Liver (tissue), 9 donors: Measurements from ENCODE around the gene SNX13. TPM values are rescaled to one million over a fixed set of nuclear protein-coding genes. Genes with fewer than 3 reads are reported as not detected.

ENCODE experiments used
- DNase-seq: peaks from one replicate; pipeline ENCODE4 v3.0.0-alpha.2; 2017; ENCODE audit warnings: low spot score
- H3K27ac ChIP-seq, 2 donors: one replicate each; pipeline ENCODE4 v1.7.0; 2013; ENCODE audit warnings: inconsistent platforms in 2 of 2, low read length in 2 of 2, control low read depth in 1 of 2, low read depth in 1 of 2, mild to moderate bottlenecking in 1 of 2
- H3K27me3 ChIP-seq, 4 donors: one replicate each; pipeline versions ENCODE4 v1.6.1 to v1.7.0; 2013; ENCODE audit warnings: low read length in 3 of 4, inconsistent platforms in 1 of 4, mild to moderate bottlenecking in 1 of 4, moderate library complexity in 1 of 4; ENCODE audit not compliant: control insufficient read depth in 4 of 4, insufficient read depth in 4 of 4
- H3K36me3 ChIP-seq, 4 donors: one replicate each; pipeline versions ENCODE4 v1.6.1 to v1.7.0; 2013; ENCODE audit warnings: low read length in 3 of 4, mild to moderate bottlenecking in 3 of 4, low read depth in 1 of 4, moderate library complexity in 1 of 4; ENCODE audit not compliant: control insufficient read depth in 4 of 4, insufficient read depth in 3 of 4
- H3K4me1 ChIP-seq, 4 donors: one replicate each; pipeline versions ENCODE4 v1.6.1 to v1.7.0; 2013; ENCODE audit warnings: low read length in 3 of 4, mild to moderate bottlenecking in 3 of 4, moderate library complexity in 1 of 4; ENCODE audit not compliant: control insufficient read depth in 4 of 4, insufficient read depth in 4 of 4
- H3K4me3 ChIP-seq, 3 donors: one replicate each; pipeline versions ENCODE4 v1.6.1 to v1.7.0; 2013; ENCODE audit warnings: low read length in 3 of 3, control low read depth in 1 of 3, low read depth in 1 of 3, mild to moderate bottlenecking in 1 of 3
- H3K9ac ChIP-seq, 2 donors: one replicate each; pipeline ENCODE4 v1.7.0; 2013; ENCODE audit warnings: low read length in 2 of 2, mild to moderate bottlenecking in 2 of 2, moderate library complexity in 2 of 2, control low read depth in 1 of 2, low read depth in 1 of 2
- H3K9me3 ChIP-seq, 4 donors: one replicate each; pipeline versions ENCODE4 v1.6.1 to v1.7.0; 2013; ENCODE audit warnings: low read length in 3 of 4; ENCODE audit not compliant: control insufficient read depth in 4 of 4
- EGR1 ChIP-seq, 2 donors: IDR thresholded peaks; 2 replicates each; pipeline ENCODE4 v1.6.1; 2016 to 2018; ENCODE audit warnings: antibody characterized with exemption in 2 of 2, low read depth in 2 of 2
- FOXA1 ChIP-seq: IDR thresholded peaks from 2 replicates; pipeline ENCODE4 v1.6.1; 2016; ENCODE audit warnings: antibody characterized with exemption
- FOXA2 ChIP-seq: IDR thresholded peaks from 2 replicates; pipeline ENCODE4 v1.6.1; 2016; ENCODE audit warnings: antibody characterized with exemption
- GABPA ChIP-seq, 2 donors: IDR thresholded peaks in 1 of 2; conservative IDR thresholded peaks in 1 of 2; 2 replicates each; pipeline ENCODE4 v1.6.1; 2016; ENCODE audit warnings: antibody characterized with exemption in 2 of 2, mild to moderate bottlenecking in 1 of 2, moderate library complexity in 1 of 2
- HNF4A ChIP-seq, 2 donors: conservative IDR thresholded peaks; 2 replicates each; pipeline ENCODE4 v1.6.1; 2016; ENCODE audit warnings: antibody characterized with exemption in 2 of 2, mild to moderate bottlenecking in 2 of 2
- HNF4G ChIP-seq: IDR thresholded peaks from 2 replicates; pipeline ENCODE4 v1.6.1; 2016; ENCODE audit warnings: antibody characterized with exemption
- JUND ChIP-seq, 2 donors: IDR thresholded peaks; 2 replicates each; pipeline ENCODE4 v1.6.1; 2016; ENCODE audit warnings: antibody characterized with exemption in 2 of 2
- NR2F2 ChIP-seq: IDR thresholded peaks from 2 replicates; pipeline ENCODE4 v1.6.1; 2016; ENCODE audit warnings: antibody characterized with exemption
- RAD21 ChIP-seq, 2 donors: IDR thresholded peaks; 2 replicates each; pipeline ENCODE4 v1.6.1; 2016; ENCODE audit warnings: antibody characterized with exemption in 2 of 2, mild to moderate bottlenecking in 2 of 2
- RXRA ChIP-seq, 2 donors: IDR thresholded peaks; 2 replicates each; pipeline ENCODE4 v1.6.1; 2017 to 2018; ENCODE audit warnings: antibody characterized with exemption in 2 of 2, mild to moderate bottlenecking in 1 of 2
- SP1 ChIP-seq: IDR thresholded peaks from 2 replicates; pipeline ENCODE4 v1.6.1; 2018; ENCODE audit warnings: antibody characterized with exemption, mild to moderate bottlenecking
- TAF1 ChIP-seq: conservative IDR thresholded peaks from 2 replicates; pipeline ENCODE4 v1.6.1; 2016; ENCODE audit warnings: antibody characterized with exemption, mild to moderate bottlenecking
- YY1 ChIP-seq: IDR thresholded peaks from 2 replicates; pipeline ENCODE4 v1.6.1; 2016; ENCODE audit warnings: antibody characterized with exemption, mild to moderate bottlenecking
- WGBS: extraction: QIAGEN DNeasy Blood & Tissue Kit; methylation state at CpG from one replicate; pipeline ENCODE4 v1.1.7; 2013; 5-methylcytosine and 5-hydroxymethylcytosine counted together
- polyA plus RNA-seq, 2 donors: library from polyadenylated mRNA; stranded (reverse) in 1 of 2; unstranded in 1 of 2; fragments of 200-250 nt in 1 of 2; fragments of >200 nt in 1 of 2; fragmentation: Nextera tagmentation in 1 of 2; extraction: Ambion mirVana in 1 of 2; gene quantifications; one replicate each; pipeline versions ENCODE4 v1.2.1 to v1.2.3, GENCODE V29; 2013 to 2015
- total RNA-seq, 2 donors: library from RNA; depleted of rRNA; stranded (reverse); fragments of >200 nt; gene quantifications; one replicate each; pipeline ENCODE4 v1.2.3, GENCODE V29; 2014
- TF ChIP-seq, protein P1 (sequence below): IDR thresholded peaks from 2 replicates; pipeline ENCODE4 v1.6.1; 2016; ENCODE audit warnings: antibody characterized with exemption, mild to moderate bottlenecking
- TF ChIP-seq, protein P2 (sequence below): IDR thresholded peaks from 2 replicates; pipeline ENCODE4 v1.6.1; 2016; ENCODE audit warnings: antibody characterized with exemption
- TF ChIP-seq, protein P3 (sequence below): IDR thresholded peaks from 2 replicates; pipeline ENCODE4 v1.6.1; 2016; ENCODE audit warnings: antibody characterized with exemption
- TF ChIP-seq, protein P4 (sequence below): IDR thresholded peaks from 2 replicates; pipeline ENCODE4 v1.6.1; 2016; ENCODE audit warnings: antibody characterized with exemption
- TF ChIP-seq, protein P5 (sequence below): fragments of 150-350 bp; IDR thresholded peaks from 2 replicates; pipeline ENCODE4 v1.5.1; 2017; ENCODE audit warnings: improper control_type of control experiment, low read depth, low read length; ENCODE audit not compliant: missing input control
- donor health status: healthy.
- donor health status: healthy.
- donor health status: healthy.
- donor health status: healthy.
- donor health status: healthy.

The SNX13 gene
- total and polyA plus RNA-seq, 4 donors, result 5.4 to 28.1 (median 14.0) TPM

DNA sequence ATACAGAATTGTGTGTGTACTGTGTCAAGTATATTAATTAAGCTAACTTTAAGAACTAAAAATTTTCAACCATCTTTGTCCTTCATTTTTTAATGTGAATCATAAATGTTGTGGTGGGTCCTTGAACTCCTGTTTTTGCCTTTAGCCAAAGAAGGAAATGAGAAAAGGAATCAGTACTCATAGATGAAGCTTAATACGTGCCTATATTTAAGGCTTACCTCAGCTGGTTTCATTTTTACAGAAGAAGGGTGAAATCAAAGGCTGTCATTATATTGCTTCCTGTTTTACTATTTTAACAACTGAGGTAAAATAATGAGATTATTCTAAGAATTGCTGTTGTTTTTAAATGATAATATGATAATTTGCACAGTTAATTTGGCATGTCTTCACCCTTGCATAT lies 6.3 kb upstream of the SNX13 start:
- H3K27ac ChIP-seq, result no peak overlapping the region
- peak overlapping the region in 1 of 2 donors; percentile 39 for H3K9ac ChIP-seq
- 70% methylated on average over 1 of the region's 1 CpG for WGBS
- no peaks in the 10 kb centered on the region for H3K9me3 ChIP-seq
- no peak for DNase-seq
- no peaks in the 10 kb centered on the region for H3K27me3 ChIP-seq
- TF ChIP-seq, protein P1, sequence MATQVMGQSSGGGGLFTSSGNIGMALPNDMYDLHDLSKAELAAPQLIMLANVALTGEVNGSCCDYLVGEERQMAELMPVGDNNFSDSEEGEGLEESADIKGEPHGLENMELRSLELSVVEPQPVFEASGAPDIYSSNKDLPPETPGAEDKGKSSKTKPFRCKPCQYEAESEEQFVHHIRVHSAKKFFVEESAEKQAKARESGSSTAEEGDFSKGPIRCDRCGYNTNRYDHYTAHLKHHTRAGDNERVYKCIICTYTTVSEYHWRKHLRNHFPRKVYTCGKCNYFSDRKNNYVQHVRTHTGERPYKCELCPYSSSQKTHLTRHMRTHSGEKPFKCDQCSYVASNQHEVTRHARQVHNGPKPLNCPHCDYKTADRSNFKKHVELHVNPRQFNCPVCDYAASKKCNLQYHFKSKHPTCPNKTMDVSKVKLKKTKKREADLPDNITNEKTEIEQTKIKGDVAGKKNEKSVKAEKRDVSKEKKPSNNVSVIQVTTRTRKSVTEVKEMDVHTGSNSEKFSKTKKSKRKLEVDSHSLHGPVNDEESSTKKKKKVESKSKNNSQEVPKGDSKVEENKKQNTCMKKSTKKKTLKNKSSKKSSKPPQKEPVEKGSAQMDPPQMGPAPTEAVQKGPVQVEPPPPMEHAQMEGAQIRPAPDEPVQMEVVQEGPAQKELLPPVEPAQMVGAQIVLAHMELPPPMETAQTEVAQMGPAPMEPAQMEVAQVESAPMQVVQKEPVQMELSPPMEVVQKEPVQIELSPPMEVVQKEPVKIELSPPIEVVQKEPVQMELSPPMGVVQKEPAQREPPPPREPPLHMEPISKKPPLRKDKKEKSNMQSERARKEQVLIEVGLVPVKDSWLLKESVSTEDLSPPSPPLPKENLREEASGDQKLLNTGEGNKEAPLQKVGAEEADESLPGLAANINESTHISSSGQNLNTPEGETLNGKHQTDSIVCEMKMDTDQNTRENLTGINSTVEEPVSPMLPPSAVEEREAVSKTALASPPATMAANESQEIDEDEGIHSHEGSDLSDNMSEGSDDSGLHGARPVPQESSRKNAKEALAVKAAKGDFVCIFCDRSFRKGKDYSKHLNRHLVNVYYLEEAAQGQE, result no peak
- TF ChIP-seq TAF1, result no peak
- TF ChIP-seq, protein P2, sequence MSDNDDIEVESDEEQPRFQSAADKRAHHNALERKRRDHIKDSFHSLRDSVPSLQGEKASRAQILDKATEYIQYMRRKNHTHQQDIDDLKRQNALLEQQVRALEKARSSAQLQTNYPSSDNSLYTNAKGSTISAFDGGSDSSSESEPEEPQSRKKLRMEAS, result no peak
- TF ChIP-seq, protein P3, sequence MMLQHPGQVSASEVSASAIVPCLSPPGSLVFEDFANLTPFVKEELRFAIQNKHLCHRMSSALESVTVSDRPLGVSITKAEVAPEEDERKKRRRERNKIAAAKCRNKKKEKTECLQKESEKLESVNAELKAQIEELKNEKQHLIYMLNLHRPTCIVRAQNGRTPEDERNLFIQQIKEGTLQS, result no peak
- no peak for TF ChIP-seq HNF4G
- TF ChIP-seq NR2F2, result no peak
- TF ChIP-seq RAD21 (IDR thresholded peaks at IDR 0.05), result no peak
- TF ChIP-seq HNF4A (conservative IDR thresholded peaks at IDR 0.05), result no peak
- TF ChIP-seq EGR1 (IDR thresholded peaks at IDR 0.05; ENCODE audit: low read depth in 2 of 2), result no peak
- TF ChIP-seq JUND (IDR thresholded peaks at IDR 0.05), result no peak
- TF ChIP-seq, protein P4, sequence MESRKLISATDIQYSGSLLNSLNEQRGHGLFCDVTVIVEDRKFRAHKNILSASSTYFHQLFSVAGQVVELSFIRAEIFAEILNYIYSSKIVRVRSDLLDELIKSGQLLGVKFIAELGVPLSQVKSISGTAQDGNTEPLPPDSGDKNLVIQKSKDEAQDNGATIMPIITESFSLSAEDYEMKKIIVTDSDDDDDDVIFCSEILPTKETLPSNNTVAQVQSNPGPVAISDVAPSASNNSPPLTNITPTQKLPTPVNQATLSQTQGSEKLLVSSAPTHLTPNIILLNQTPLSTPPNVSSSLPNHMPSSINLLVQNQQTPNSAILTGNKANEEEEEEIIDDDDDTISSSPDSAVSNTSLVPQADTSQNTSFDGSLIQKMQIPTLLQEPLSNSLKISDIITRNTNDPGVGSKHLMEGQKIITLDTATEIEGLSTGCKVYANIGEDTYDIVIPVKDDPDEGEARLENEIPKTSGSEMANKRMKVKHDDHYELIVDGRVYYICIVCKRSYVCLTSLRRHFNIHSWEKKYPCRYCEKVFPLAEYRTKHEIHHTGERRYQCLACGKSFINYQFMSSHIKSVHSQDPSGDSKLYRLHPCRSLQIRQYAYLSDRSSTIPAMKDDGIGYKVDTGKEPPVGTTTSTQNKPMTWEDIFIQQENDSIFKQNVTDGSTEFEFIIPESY, result no peak
- no peak for TF ChIP-seq RXRA (IDR thresholded peaks at IDR 0.05)
- TF ChIP-seq, protein P5, sequence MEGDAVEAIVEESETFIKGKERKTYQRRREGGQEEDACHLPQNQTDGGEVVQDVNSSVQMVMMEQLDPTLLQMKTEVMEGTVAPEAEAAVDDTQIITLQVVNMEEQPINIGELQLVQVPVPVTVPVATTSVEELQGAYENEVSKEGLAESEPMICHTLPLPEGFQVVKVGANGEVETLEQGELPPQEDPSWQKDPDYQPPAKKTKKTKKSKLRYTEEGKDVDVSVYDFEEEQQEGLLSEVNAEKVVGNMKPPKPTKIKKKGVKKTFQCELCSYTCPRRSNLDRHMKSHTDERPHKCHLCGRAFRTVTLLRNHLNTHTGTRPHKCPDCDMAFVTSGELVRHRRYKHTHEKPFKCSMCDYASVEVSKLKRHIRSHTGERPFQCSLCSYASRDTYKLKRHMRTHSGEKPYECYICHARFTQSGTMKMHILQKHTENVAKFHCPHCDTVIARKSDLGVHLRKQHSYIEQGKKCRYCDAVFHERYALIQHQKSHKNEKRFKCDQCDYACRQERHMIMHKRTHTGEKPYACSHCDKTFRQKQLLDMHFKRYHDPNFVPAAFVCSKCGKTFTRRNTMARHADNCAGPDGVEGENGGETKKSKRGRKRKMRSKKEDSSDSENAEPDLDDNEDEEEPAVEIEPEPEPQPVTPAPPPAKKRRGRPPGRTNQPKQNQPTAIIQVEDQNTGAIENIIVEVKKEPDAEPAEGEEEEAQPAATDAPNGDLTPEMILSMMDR, result no peak
- TF ChIP-seq FOXA2, result no peak
- no peak for TF ChIP-seq YY1
- no peak for TF ChIP-seq GABPA (IDR thresholded peaks at IDR 0.05 in 1 of 2, conservative IDR thresholded peaks at IDR 0.05 in 1 of 2)
- no peaks in the 10 kb centered on the region for H3K36me3 ChIP-seq
- H3K4me3 ChIP-seq, result no peak overlapping the region
- H3K4me1 ChIP-seq, result no peaks in the 10 kb centered on the region

DNA sequence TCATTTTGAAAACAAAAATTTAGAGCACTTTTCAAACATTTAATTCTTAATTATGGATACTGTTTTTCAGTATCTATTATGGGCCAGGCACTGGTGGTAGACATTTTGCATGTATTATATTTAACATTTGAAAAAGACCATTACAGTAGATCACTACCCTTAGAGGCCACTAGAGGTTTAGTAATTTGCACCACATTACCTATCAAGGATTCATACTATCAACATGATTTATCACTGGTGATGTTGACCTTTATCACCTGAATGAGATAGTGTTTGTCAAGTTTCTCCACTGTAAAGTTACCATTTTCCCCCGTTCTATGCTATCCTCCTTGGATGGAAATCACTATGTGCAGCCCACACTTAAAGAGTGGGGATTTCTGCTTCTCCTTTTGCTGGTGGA lies 4.4 kb upstream of the SNX13 start:
- H3K9ac ChIP-seq, result no peak overlapping the region
- H3K4me3 ChIP-seq, result no peak overlapping the region
- H3K4me1 ChIP-seq, result peaks cover 0 to 7% (median 5%) of the 10 kb centered on the region in 4 donors
- no peak for DNase-seq
- TF ChIP-seq SP1 (no peak), HNF4A (conservative IDR thresholded peaks at IDR 0.05) (no peak), YY1 (no peak), GABPA (IDR thresholded peaks at IDR 0.05 in 1 of 2, conservative IDR thresholded peaks at IDR 0.05 in 1 of 2) (no peak), TAF1 (no peak), HNF4G (no peak), FOXA1 (no peak), RXRA (IDR thresholded peaks at IDR 0.05) (no peak)
- TF ChIP-seq, protein P4, result no peak
- TF ChIP-seq, protein P2, result no peak
- no peaks in the 10 kb centered on the region for H3K27me3 ChIP-seq
- no peaks in the 10 kb centered on the region for H3K36me3 ChIP-seq
- H3K27ac ChIP-seq, result no peak overlapping the region
- H3K9me3 ChIP-seq, result no peaks in the 10 kb centered on the region
- WGBS, result 87% methylated on average over 1 of the region's 1 CpG
